Natural killer cell (primary cell): ENCODE data around the gene AOPEP. TPM values are rescaled to one million over a fixed set of nuclear protein-coding genes. Genes with fewer than 3 reads are reported as not detected.

Source experiments
- ATAC-seq, 3 donors: fragments of 150-1000 bp in 2 of 3; fragments of 200-7000 bp in 1 of 3; cut with Tn5 transposase; 1 replicate in 1 of 3; 2 replicates in 2 of 3; pipeline ENCODE4 v1.10.0; 2021; ENCODE audit warnings: mild to moderate bottlenecking in 2 of 3, moderate library complexity in 2 of 3
- DNase-seq, 2 donors: peaks; one replicate each; pipeline versions ENCODE4 v3.0.0 to v3.0.0-alpha.2; 2013 to 2021; ENCODE audit warnings: mixed read lengths in 1 of 2
- H3K27ac ChIP-seq: one replicate; pipeline ENCODE4 v1.5.1; 2013; ENCODE audit warnings: mild to moderate bottlenecking, low read length
- H3K27me3 ChIP-seq: one replicate; pipeline ENCODE4 v1.6.1; 2013; ENCODE audit warnings: low read length; ENCODE audit not compliant: control insufficient read depth, insufficient read depth
- H3K36me3 ChIP-seq: one replicate; pipeline ENCODE4 v1.6.1; 2013; ENCODE audit warnings: low read length; ENCODE audit not compliant: control insufficient read depth, insufficient read depth
- H3K4me1 ChIP-seq: one replicate; pipeline ENCODE4 v1.6.1; 2013; ENCODE audit warnings: low read length; ENCODE audit not compliant: control insufficient read depth, insufficient read depth
- H3K4me3 ChIP-seq: one replicate; pipeline ENCODE4 v1.5.1; 2013; ENCODE audit warnings: low read length
- H3K9me3 ChIP-seq: one replicate; pipeline ENCODE4 v1.6.1; 2013; ENCODE audit warnings: low read length; ENCODE audit not compliant: control insufficient read depth, insufficient read depth
- H3K27ac Mint-ChIP-seq, 2 donors: one replicate each; pipeline ENCODE4 v1.8.0; 2022; ENCODE audit warnings: mild to moderate bottlenecking in 2 of 2, mixed read lengths in 2 of 2, moderate library complexity in 1 of 2
- H3K27me3 Mint-ChIP-seq, 2 donors: one replicate each; pipeline ENCODE4 v1.8.0; 2022; ENCODE audit warnings: low read depth in 2 of 2, mixed read lengths in 2 of 2
- H3K36me3 Mint-ChIP-seq: one replicate; pipeline ENCODE4 v1.8.0; 2022; ENCODE audit warnings: mixed read lengths
- H3K4me1 Mint-ChIP-seq, 2 donors: one replicate each; pipeline ENCODE4 v1.8.0; 2022; ENCODE audit warnings: mixed read lengths in 2 of 2
- H3K4me3 Mint-ChIP-seq: one replicate; pipeline ENCODE4 v1.8.0; 2022; ENCODE audit warnings: mild to moderate bottlenecking, moderate library complexity, mixed read lengths
- H3K9me3 Mint-ChIP-seq, 2 donors: one replicate each; pipeline ENCODE4 v1.8.0; 2022; ENCODE audit warnings: mixed read lengths in 2 of 2
- CTCF ChIP-seq: fragments of 200-600 bp; IDR thresholded peaks from one replicate; pipeline ENCODE4 v1.8.0; 2022; ENCODE audit warnings: antibody characterized with exemption
- WGBS: methylation state at CpG from one replicate; pipeline ENCODE4 v1.1.7; 2013; ENCODE audit warnings: missing lambda C conversion rate; ENCODE audit not compliant: insufficient coverage; 5-methylcytosine and 5-hydroxymethylcytosine counted together
- intact Hi-C: fragments of 100-400 bp; cut with micrococcal nuclease; formaldehyde crosslinking; loops from one replicate; pipeline ENCODE4 v1.14.2; 2022
- total RNA-seq, 4 donors: library from RNA; stranded (reverse); fragments of 120-200 nt in 1 of 4; gene quantifications; one replicate each; pipeline versions ENCODE4 v1.2.3 to v1.2.4, GENCODE V29; 2013 to 2022

Gene AOPEP
- total RNA-seq, 3 donors from 2014 or later (not counting 1 experiment from before 2014, with no cell fraction given): 20.1 to 22.6 (median 20.6) TPM

- 96% methylated on average over 10 of the region's 11 CpGs for WGBS
Observed at GRCh38 chr9:95027914-95028852, 301.7 kb downstream of the AOPEP start.

GRCh38 chr9:95028853-95029219 is 302.3 kb downstream of the AOPEP start:
- Mint-ChIP-seq H3K4me3 (no peak overlapping the region), H3K27ac (no peak overlapping the region), H3K4me1 (no peaks in the 10 kb centered on the region), H3K27me3 (no peaks in the 10 kb centered on the region), H3K9me3 (no peaks in the 10 kb centered on the region), H3K36me3 (no peaks in the 10 kb centered on the region)
- WGBS: 92% methylated on average over 8 of the region's 8 CpGs
- TF ChIP-seq CTCF: no peak
- H3K4me1 ChIP-seq: no peaks in the 10 kb centered on the region
- H3K27ac ChIP-seq: no peak overlapping the region
- no peak overlapping the region for H3K4me3 ChIP-seq
- no peaks in the 10 kb centered on the region for H3K27me3 ChIP-seq
- intact Hi-C loops: no loop called here
- H3K9me3 ChIP-seq: no peaks in the 10 kb centered on the region
- no peak for ATAC-seq
- no peaks in the 10 kb centered on the region for H3K36me3 ChIP-seq
- no peak for DNase-seq

More at GRCh38 chr9:95027914-95028852, 301.7 kb downstream of the AOPEP start:
- intact Hi-C loops: no loop called here
- H3K27me3 Mint-ChIP-seq: no peaks in the 10 kb centered on the region
- Histone ChIP-seq H3K4me3 (no peak overlapping the region), H3K9me3 (no peaks in the 10 kb centered on the region), H3K27ac (no peak overlapping the region), H3K4me1 (no peaks in the 10 kb centered on the region), H3K27me3 (no peaks in the 10 kb centered on the region), H3K36me3 (no peaks in the 10 kb centered on the region)
- no peak overlapping the region for H3K4me3 Mint-ChIP-seq
- ATAC-seq (no peak), DNase-seq (no peak)
- no peaks in the 10 kb centered on the region for H3K36me3 Mint-ChIP-seq
- H3K9me3 Mint-ChIP-seq: no peaks in the 10 kb centered on the region
- H3K27ac Mint-ChIP-seq: no peak overlapping the region
- TF ChIP-seq CTCF: no peak
- no peaks in the 10 kb centered on the region for H3K4me1 Mint-ChIP-seq

GRCh38 chr9:95029288-95029687 is 302.8 kb downstream of the AOPEP start:
- WGBS: 99% methylated on average over 5 of the region's 5 CpGs
- H3K27ac ChIP-seq: no peak overlapping the region
- DNase-seq (no peak), ATAC-seq (no peak)
- Mint-ChIP-seq H3K4me3 (no peak overlapping the region), H3K27ac (no peak overlapping the region), H3K36me3 (no peaks in the 10 kb centered on the region), H3K9me3 (no peaks in the 10 kb centered on the region), H3K4me1 (no peaks in the 10 kb centered on the region), H3K27me3 (no peaks in the 10 kb centered on the region)
- H3K9me3 ChIP-seq: no peaks in the 10 kb centered on the region
- no peaks in the 10 kb centered on the region for H3K4me1 ChIP-seq
- no peak overlapping the region for H3K4me3 ChIP-seq
- H3K27me3 ChIP-seq: no peaks in the 10 kb centered on the region
- intact Hi-C loops: no loop called here
- TF ChIP-seq CTCF: no peak
- H3K36me3 ChIP-seq: no peaks in the 10 kb centered on the region
